HG03095 (cell line): ENCODE results near the gene CFAP57.
"Not testable (repeated sequence)": the region's sequence is repeated elsewhere in the genome, so short reads cannot be mapped to it uniquely, and the experiment has no call there.

Source experiments
- ATAC-seq: cut with Tn5 transposase; IDR thresholded peaks from one replicate; pipeline ENCODE4 v1.9.1; 2021; ENCODE audit warnings: moderate library complexity; ENCODE audit not compliant: unreplicated experiment

Gene CFAP57

DNA sequence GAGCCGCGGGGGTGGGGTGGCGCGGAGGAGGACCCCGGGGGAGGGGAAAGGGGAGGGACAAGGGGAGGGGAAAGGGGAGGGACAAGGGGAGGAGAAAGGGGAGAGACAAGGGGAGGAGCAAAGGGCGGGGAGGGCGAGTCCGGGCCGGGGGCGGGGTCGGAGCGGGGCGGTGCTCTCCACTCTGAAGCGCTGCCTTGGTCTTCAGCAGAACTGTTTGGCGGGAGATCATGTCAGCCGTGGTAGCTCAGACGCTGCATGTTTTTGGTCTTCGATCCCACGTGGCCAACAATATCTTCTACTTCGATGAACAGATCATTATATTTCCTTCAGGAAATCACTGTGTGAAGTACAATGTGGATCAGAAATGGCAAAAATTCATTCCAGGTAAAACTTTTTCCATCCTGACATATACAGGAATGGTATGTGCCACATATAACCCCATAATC lies 420 bp downstream of the CFAP57 start:
- peak; percentile 51 for ATAC-seq

GRCh38 chr1:43174873-43175272 lies 2.7 kb downstream of the CFAP57 start:
- no peak for ATAC-seq

DNA sequence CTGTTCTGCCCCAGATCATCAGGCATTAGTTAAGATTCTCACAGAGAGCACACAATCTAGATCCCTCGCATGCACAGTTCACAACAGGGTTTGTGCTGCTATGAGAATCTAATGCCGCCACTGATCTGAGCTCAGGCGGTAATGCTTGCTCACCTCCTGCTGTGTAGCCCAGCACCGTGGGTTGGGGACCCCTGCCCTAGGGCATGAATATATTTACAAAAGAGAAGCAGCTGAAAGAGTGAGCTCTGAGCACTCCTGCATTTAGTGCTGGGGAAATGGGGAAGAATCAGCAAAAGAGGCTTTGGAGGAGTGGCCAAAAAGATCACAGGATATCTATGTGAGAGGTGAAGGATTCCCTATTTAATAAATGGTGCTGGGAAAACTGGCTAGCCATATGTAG lies 5.6 kb downstream of the CFAP57 start:
- no peak for ATAC-seq

DNA sequence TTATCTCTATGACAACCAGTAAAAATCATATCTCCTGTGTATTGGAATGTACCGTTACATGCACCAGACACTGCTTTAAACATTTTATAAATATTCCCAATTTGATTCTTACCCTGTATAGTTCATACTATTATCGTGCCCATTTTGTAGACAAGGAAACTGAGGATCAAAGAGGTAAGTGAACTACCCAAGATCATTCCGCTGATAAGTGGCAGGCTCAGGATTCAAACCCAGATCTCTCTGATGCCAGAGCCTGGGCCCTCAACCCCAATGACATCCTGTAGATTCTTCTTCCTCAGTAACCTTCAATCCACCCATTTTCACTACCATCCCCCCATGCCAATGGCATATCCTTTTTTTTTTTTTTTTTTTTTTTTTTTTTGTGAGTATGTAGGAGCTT lies 12.3 kb downstream of the CFAP57 start:
- ATAC-seq, result no peak

GRCh38 chr1:43184995-43185394 lies 12.9 kb downstream of the CFAP57 start:
- ATAC-seq, result no peak

DNA sequence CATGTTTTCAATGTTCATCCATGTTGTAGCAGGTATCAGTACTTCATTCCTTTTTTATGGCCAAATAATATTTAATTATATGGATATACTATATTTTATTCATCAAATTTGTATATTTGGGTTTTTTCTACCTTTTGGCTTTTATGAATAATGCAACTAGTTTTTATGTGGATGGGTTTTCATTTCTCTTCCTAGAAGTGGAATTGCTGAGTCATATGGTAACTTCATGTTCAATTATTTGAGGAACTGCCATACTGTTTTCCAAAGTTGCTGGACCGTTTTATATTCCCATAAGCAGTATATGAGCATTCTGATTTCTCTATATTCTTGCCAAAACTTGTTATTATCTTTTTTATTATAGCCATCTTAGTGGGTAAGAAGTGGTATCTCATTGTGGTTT lies 16.0 kb downstream of the CFAP57 start:
- no peak for ATAC-seq

- no peak for ATAC-seq
These were observed 22.4 kb downstream of the CFAP57 start for GRCh38 chr1:43194509-43194908.

- ATAC-seq, result no peak
These were observed 25.4 kb downstream of the CFAP57 start for GRCh38 chr1:43197343-43198127.

DNA sequence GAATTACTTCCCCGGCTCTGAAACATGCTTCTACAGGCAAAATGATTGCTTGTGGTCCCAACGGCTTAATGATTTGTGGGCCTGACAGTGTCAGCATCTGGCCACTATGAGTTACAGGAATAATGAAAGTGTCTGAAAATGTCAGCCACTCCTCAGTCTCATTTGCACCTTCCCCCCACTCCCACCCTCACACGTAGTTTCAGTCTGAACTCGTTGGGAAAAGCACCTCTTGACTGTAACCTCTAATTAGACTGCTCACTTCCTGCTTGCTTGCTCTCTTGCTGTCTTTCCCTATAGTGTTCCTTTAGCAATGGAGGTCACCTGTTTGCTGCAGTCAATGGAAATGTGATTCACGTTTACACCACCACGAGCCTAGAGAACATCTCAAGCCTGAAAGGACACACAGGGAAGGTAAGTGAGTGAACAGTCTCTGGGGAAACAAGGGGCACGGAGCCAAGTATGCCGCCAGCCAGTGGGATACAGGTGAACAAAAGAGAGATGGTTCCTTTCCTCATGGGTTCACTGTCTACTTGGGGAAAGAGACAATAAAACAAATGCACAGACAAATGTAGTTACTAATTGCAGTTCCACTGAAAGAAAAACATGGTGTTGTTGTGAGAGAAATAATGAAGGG lies 27.1 kb downstream of the CFAP57 start:
- ATAC-seq, result peak; percentile 63

DNA sequence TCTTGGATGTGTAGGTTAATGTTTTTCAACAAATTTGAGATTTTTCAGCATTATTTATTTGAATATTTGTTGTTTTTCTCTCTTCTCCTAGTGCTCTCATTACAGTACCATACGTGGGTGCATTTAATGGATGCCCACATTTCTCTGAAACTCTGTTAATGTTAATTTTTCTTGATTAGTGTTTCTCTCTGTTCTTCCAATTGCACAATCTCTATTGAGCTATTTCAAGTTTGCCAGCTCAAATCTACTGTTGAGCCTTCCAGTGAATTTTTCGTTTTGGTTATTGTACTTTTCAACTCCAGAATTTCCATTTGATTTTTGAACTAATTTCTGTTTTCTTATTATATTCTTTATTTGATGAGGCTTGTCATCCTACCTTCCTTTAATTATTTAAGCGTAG lies 31.7 kb downstream of the CFAP57 start:
- ATAC-seq, result no peak

GRCh38 chr1:43204394-43204793 lies 32.3 kb downstream of the CFAP57 start:
- ATAC-seq, result no peak

GRCh38 chr1:43205671-43206070 lies 33.5 kb downstream of the CFAP57 start:
- no peak for ATAC-seq

DNA sequence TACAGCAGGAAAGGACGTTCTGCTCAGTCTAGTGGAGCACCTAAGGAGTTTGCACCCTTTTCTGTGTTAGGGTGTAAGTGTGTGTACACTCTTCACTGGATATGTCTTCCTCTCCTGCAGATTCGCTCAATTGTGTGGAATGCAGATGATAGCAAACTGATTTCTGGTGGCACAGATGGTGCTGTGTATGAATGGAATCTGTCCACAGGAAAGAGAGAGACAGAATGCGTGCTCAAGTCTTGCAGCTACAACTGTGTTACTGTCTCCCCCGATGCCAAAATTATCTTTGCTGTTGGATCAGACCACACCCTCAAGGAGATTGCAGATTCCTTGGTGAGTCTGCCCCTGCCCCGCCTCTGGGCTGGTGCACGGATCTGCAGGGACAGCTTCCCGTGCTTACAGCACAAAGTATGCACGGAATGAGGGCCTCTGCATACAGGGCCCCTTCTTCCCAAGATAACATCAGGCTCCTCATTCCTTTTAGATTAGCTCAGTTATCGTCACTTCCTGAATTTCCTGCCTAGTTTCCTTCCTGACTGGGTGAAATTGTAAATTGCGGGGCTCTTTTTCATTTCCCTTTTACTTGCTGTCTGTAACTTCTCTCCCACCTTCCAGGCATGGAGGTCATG lies 34.6 kb downstream of the CFAP57 start:
- ATAC-seq, result no peak

DNA sequence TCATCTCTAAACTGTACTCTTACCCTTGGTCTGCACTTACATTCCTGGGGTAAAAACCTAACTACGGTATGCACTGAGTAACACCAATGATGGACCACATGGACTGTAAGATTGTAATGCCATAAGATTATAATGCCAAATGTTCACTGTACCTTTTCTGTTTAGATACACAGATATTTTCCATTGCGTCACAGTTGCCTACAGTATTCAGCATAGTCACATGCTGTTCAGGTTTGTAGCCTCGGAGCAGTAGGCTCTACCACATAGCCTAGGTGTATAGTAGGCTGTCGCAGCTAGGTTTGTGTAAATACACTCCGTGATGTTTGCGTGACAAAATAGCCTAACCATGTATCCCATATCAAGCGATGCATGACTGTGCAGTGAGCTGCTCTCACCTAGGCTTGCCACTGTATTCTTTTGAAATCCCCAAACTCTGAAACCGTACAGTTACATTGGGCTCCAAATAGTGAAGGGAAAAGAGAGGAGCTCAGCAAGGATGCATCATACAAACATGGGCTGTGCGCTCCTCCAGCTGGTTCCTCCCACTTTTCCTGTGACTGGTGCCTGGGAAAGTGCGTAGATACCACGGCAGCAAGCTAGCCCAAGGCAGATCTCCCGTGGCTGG lies 35.2 kb downstream of the CFAP57 start:
- ATAC-seq, result no peak

GRCh38 chr1:43208277-43208676 lies 36.1 kb downstream of the CFAP57 start:
- not testable (repeated sequence) for ATAC-seq

DNA sequence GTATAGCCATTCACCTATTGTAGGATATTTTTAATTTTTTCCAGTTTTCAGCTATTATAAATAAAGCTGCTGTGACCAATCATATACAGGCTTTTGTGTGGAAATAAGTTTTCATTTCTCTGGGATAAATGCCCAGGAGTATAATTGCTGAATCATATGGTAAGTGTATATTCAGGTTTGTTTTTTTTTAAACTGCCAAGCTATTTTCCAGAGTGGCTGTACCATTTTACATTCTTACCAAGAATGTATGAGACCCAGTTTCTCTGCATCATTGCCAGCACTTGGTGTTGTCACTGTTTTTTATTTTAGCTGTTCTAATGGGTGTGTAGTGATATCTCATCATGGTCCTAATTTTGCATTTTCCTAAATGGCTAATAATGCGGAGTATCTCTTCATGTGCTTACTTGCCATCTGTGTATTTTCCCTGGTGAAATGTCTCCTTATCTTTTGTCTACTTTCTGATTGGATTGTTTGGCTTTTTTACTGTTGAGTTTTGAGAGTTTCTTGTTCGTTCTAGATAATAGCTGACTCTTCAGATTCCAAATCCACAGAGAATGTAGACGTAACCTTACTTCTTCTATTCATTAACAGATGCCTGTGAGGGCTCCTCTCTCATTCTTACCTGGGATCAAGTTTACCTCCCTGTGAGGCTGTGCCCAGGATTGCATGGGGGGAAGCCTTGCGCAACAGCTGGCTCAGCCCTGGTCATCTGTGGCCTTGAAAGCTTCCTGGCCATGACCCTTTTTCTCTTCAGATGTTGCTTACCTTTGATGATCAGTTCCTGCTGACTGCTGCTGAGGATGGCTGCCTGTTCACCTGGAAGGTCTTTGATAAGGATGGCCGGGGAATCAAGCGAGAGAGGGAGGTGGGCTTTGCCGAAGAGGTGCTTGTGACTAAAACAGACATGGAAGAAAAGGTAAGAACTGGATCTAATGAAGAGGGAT lies 42.6 kb downstream of the CFAP57 start:
- ATAC-seq, result no peak

- ATAC-seq, result no peak
These were observed 45.6 kb downstream of the CFAP57 start for GRCh38 chr1:43217747-43218146.

- ATAC-seq, result peak; percentile 63
These were observed 49.0 kb downstream of the CFAP57 start for GRCh38 chr1:43220905-43221778.

DNA sequence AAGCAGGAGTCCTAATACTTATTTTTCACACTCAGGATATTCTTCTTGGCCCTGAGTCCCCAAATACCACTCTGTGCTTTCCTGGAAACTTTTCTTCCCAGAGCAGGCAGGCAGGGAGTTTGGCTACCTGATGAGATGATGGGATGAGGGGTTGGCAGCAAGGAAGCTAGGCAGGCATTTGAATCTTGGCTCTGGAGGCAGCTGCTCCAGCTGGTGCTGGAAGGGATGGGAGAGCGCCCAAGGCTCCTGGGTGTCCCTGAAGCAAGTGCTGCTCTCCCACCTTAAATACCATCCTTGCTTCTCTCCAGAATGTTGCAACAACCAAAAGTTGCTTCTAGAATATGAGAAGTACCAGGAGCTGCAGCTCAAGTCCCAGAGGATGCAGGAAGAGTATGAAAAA lies 49.7 kb downstream of the CFAP57 start:
- ATAC-seq, result no peak

DNA sequence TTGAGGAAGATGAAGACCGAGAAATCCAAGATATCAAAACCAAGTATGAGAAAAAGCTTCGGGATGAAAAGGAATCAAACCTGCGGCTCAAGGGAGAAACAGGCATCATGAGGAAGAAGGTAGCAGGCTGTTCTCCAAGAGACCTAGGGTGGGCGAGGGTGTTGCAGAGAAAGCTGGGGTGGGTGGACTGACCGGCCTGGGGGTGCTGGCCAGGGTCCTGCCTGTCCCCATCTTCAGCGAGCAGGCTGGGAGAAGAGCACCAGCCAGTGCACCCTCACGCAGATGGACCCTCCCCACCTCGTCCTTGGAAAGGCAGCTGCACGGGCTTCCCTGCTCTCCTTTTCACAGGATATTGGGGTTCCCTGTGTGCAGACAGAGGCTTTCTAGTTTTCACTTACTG lies 50.7 kb downstream of the CFAP57 start:
- ATAC-seq, result no peak
